GM18517 (cell line): Measurements from ENCODE around the gene COL4A2.
"Not testable (repeated sequence)": the region's sequence is repeated elsewhere in the genome, so short reads cannot be mapped to it uniquely, and the experiment has no call there.

ENCODE experiments used
- ATAC-seq: cut with Tn5 transposase; IDR thresholded peaks from one replicate; pipeline ENCODE4 v1.9.1; 2021; ENCODE audit warnings: mild to moderate bottlenecking, moderate library complexity; ENCODE audit not compliant: unreplicated experiment

The COL4A2 gene

DNA sequence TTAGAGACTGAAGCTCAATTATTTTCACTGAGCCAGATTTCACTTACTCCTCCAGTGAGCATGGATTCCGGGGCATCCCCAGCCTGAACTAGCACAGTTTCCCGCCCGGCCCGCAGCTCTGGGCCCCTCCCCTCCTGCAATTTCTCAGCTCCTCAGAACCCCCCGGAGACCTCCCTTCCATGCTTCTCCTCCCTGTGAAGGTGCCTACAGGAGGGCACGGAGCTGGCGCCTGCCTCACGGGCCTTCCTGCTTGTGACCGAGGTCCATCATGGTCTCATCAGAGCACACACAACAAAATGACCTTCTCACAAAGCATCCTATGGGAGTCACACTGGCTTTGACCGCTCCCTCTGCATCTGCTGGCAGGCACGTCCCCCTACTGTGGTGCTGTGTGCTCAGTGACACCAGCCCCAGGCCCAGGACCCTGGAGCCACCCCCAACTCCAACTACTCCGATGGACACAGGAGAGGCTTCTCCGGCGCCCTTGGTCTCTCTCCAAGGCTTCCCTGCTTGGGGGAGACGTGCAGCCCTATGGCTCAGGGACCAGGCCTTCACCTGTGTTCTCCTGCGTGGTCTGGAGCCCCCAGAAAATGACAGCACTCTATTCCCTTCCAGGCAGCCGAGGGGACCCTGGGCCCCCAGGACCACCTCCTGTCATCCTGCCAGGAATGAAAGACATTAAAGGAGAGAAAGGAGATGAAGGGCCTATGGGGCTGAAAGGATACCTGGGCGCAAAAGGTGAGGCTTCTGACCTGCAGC is 177.4 kb downstream of the COL4A2 start:
- ATAC-seq = no peak

DNA sequence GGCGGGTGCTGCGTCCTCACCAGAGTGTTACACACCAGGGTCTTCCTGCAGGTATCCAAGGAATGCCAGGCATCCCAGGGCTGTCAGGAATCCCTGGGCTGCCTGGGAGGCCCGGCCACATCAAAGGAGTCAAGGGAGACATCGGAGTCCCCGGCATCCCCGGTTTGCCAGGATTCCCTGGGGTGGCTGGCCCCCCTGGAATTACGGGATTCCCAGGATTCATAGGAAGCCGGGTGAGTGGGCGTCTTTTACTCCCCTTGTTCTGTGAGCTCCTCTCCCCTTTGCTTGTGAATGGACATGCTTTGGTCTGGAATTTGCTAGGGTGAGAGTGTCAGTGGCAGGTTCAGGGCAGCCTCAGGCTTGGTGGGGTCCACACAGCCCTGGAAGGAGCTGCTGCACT is 178.5 kb downstream of the COL4A2 start:
- ATAC-seq = no peak

DNA sequence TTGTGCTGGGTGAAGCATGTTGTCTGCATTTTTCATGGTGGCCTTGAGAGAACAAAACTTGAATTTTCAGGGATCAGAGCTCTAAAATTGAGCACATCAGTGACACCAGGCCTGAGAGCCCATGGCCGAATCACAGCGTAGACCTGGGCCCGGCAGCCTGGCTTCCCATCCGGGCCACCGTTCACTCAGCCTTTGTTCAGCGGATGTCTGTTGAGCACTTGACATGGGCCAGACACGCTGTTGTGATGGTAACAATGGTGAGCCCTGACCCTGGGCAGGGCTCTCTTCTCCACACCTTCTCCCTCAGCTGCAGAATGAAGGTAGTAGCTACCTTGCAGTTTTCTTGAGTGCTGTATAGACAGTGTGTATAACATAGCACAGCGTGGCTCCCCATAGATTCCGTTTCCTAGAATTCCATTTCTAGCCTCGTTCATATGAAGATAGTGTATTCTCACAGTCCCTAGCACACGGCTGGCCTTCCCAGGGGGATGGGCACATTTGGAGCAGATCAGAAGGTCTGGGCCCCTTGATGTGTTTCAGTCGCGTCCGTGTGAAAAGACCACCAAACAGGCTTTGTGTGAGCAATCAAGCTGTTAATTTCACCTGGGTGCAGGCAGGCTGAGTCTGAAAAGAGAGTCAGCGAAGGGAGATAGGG is 179.1 kb downstream of the COL4A2 start:
- no peak for ATAC-seq

DNA sequence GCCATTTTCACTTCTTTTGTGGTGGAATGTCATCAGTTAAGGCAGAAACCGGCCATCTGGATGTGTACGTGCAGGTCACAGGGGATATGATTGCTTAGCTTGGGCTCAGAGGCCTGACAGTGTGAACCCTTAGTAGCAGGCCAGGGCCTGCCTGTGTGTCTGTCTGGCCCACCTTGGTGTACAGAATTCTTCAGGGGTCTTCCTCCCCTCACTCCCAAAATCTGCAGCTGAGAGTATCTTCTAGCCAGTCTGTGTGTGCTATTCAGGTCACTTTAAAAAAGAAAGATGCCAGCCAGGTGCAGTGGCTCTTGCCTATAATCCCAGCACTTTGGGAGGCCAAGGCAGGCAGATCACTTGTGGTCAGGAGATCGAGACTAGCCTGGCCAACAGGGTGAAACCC is 179.8 kb downstream of the COL4A2 start:
- not testable (repeated sequence) for ATAC-seq

DNA sequence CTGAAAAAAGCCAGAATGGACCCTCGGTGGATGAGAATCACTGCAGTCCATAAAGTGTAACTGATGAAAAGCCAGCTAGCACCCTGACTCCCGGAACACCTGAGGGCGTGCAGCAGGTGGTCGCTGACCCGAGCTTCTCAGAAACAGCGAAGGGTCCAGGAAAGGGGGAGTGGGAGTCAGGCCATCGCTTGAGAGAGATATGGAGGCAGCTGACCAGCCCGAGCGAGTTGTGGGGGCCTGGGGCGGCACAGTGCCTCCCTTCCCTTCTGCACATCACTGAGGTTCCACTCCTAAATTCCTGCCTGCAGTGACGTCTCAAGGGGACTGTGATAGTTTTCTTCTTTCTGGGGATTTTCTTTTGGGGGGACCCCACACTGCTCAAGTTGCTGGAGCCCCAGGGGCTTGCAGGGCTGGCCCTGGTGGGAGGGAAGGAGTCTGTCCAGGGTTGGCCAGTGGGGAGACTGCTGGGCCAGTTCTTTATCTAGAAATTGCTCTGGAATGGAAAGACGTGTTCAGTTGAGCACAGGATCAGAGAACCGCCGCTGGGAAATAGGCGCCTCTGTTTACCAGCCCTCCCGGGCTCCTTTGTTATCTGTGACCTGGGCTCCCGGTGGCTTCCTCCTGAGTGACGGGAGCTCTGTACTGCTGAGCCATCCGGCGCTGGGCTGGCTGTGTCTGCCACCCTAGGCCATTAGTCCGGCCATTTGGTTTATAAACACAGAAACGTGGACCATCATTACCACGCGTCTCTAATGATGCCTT is 183.1 kb downstream of the COL4A2 start:
- ATAC-seq = no peak

DNA sequence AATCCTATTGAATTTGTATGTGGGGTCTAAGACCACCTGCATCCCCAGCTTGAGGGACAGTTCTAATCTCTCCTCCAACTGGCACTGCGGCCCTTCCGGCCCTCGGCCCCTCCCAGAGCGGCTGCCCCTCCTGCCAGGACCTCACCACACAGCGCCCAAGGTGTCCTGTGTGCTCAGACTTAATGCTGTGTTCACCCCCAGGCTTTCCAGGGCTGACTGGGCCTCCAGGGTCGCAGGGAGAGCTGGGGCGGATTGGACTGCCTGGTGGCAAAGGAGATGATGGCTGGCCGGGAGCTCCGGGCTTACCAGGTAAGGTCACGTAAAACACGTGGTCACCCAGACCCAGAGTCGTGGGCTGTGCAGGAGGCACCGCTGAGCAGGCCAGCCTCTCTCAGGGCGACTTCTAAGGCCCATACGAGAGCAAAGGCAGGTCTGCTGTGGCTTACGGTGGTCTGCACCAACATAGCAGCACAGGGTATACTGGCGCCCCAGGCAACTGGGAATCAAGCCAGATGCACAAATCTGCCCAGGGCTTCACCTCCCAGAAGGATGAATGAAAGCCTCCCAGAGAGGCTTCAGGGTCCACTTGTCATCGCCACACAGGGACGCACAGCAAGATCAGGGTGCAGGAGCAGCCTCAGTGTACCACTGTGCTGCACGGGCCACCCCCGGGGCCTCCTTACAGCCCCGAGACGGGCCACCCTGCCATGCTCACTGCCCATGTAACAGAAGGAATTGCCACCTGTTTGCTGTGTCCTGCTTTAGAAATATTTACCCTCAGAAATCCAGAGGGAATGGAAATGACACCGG is 185.0 kb downstream of the COL4A2 start:
- ATAC-seq = no peak

DNA sequence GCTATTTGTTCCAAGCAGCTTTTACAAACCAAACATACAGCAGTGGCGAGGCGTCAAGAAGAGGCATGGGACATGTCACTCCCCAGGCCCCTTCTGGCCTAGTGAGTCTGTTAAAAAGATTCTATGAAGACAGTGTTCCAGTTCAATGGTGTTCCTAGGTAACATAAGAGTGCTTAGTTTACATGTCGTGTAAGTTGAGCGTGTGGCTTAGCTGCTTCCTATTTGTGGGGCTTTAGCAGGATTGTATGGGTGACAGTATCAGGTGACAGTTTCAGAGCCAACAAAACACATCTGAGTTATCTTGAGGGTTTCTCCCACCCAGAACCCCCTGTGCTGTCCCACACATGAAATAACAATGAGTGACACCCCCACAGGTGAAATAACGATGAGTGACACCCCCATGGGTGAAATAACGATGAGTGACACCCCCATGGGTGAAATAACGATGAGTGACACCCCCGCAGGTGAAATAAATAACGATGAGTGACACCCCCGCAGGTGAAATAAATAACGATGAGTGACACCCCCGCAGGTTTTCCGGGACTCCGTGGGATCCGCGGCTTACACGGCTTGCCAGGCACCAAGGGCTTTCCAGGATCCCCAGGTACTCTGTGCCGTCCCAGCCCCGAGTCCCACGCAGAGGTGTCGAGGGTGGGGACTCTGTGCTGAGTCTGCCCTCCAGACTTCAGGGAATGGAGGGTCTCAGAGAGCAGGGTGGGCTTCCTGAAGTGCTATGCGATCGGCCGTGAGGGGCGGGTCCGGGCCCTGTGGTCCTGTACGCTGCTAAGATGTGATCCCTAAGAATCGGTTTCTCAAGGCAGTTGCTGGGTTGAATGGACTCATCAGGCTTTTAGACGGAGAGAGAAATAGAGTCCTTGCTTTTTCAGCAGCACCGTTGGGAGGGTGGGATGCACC is 185.9 kb downstream of the COL4A2 start:
- ATAC-seq = no peak

DNA sequence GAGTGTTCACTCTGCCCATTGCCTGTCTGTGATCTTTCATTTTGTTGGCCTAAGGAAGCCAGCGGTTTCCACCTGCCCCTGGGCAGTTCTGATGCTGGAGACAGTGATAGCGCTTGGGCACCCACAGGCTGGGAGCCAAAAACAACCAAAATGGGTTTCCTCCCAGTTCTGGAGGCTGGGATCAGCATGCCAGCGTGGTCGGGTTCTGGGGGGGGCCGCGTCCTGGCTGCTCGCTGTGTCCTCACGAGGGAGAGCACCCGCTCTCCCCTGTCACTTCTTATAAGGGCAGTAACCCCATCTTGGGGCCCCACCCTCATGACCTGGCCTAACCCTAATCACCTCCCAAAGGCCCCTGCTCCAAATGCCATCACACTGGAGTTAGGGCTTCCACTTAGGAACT is 186.5 kb downstream of the COL4A2 start:
- no peak for ATAC-seq

DNA sequence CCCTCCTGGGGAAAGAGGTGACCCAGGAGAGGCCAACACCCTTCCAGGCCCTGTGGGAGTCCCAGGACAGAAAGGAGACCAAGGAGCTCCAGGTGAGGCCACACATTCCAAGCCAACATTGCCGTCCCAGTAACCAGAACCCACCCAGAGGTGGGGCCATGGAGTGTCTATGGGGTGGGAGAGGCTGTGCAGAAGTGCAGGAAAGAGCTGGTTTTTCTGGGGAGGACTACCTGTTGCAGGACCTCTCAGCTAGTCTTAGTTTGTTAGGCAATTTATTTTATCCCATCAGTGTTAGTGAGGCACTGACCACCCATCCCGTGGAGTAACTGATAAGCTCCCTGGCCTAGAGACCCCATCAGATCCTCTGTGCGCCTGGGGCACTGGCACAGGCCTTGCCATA is 188.3 kb downstream of the COL4A2 start:
- no peak for ATAC-seq

DNA sequence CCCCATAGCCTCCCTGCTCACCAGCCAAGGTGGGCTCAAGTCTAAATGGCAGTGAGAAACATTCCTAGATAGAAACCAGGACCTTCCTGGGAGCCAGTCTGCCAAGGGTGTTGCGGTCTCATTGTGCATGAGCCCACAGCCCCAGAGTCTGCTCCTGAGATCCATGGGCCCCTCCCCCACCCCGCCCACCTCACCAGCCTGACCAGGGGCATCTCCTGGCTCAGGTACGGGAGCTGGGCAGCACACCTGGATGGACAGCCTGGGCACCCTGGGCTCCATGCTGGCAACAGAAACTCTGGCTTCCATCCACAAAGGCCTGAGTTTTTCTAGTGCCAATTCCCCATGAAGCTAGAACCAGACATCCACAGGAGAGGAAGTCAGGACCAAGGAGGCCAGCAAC is 188.8 kb downstream of the COL4A2 start:
- ATAC-seq = no peak

DNA sequence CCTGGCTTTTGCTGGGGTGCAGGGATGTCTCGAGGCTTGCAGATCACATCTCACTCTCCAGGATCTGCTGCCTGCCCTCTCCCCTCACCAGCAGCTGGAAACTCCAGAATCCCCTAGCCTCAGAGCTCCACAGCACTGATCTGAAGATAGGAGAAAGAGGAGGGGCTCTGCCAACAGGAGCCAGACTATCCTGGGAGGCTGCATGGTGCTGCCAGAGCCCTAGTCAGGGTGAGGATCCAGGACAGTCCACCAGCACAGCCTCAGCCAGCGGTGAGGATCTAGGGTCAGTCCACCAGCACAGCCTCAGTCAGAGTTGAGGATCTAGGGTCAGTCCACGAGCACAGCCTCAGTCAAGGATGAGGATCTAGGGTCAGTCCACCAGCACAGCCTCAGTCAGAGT is 189.2 kb downstream of the COL4A2 start:
- ATAC-seq = no peak

DNA sequence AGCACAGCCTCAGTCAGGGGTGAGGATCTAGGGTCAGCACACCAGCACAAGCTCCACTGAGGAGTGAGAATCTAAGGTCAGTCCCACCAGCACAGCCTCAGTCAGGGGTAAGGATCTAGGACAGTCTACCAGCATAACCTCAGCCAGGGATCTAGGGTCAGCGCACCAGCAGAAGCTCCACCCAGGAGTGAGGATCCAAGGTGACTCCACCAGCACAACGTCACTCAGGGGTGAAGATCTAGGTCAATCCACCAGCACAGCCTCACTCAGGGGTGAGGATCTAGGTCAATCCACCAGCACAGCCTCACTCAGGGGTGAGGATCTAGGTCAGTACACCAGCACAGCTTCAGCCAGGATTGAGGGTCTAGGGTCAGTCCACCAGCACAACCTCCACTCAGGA is 189.9 kb downstream of the COL4A2 start:
- no peak for ATAC-seq

DNA sequence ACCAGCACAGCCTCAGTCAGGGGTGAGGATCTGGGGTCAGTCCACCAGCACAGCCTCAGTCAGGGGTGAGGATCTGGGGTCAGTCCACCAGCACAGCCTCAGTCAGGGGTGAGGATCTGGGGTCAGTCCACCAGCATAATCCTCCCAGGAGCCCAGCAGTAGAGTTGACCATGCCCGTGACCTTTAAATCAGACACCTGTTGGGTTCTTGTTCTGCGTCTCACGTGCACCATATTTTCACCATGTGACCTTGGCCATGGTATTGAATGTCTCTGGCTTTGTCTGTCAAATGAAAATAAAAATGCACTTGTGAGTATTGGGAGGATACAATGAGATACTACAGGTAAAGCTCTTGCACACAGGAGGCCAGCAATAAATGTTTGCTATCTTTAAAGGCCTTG is 190.8 kb downstream of the COL4A2 start:
- not testable (repeated sequence) for ATAC-seq

DNA sequence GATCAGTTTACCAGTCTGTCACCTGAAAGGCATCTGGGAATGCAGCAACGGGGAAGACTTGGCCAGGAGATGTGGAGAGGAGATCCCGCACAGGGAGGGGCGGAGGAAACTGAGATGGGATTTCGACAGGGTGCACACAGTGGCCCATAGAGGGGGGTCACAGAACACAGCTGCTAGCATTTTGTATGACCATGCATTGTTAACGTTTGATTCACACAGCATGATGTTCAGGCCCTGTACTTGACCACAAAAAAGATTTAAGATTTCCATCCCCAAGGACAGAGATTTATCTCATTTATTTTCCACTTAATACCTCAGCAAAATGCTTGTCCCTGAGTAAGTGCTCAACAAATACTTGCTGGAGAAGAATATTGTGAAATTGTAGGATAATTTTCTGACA is 191.2 kb downstream of the COL4A2 start:
- no peak for ATAC-seq

DNA sequence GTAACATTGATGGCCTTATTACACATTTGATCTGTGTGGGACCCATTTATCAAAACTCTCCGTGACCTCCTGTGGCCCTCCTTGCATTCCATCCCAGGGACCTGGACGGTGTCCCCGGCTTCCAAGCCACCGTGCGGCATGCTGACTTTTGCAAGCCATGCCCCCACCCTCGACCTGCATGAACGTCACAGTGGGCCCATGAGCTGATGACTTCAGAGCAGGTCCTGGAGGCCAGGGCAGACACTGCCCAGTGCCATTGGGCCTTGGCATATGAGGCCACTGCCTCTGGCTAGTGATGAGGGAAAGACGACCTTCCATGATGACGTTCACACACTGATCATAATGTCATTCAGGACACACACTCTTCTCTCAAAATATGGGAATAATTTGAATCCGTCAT is 191.7 kb downstream of the COL4A2 start:
- ATAC-seq = no peak

DNA sequence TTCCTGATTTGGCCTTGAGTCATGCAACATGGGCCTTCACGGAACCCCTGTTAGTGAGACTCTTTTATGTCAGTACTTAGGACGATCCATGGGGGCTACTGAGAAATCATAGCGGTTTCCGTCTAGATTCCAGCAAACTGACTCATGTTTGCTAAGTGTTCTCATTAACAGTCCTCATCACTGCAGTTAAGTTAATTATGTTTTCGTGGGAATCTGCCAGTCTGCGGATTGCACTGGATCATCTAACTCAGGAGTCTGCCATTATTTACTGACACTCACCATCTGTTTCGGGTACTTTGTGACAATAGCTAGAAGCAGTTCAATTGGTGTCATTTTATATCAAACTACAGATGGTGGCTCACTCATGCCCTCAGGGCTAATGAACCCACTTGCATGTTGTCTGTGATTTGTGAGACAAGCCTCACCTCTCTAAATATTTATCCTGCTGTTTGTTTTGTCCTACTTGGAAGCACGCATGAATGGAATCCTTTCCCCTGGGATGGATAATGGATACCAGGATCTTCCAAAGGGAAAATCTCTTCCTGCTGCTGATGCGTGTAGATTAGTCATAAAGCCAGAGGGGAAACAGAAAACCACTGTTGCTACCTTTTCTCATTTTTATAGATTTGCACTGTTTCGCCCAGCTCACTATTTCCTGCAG is 192.7 kb downstream of the COL4A2 start:
- no peak for ATAC-seq

DNA sequence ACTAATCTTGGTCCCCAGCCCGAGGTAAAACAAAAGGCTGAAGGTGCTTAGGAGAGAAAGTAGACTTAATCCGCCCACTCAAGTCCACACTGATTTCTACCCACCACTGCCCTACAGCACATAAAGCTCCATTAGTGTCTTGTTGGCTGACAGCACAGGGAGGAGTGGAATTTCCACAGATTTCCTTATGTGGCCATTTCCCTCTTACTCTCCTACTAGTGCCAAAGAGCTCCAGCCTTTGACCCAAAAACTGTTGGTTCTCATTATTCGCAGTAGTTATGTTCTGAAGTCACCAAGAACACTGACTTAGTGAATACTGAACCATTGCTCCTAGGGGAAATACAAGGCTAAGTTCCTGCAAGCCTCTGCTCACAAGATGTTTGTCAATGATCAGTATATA is 193.3 kb downstream of the COL4A2 start:
- no peak for ATAC-seq

DNA sequence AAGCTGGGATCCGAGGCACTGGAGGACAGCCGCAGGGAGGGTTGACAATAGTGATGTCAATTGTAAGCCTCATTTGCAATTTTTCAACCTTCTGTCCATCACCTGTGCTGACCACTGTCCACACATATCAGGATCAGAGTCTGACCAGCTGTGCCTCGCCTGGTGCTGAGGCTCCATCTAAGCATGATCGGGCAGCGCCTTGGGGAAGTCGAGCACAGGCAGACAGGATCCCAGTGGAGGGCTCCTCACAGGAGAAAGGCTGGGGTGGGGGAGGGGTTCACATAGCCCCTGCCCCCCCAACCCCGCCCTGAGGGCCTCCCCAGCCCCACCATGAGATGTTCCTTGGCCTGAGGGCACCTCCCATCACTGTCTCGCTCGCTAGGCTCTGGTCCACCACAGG is 194.1 kb downstream of the COL4A2 start:
- ATAC-seq = no peak

DNA sequence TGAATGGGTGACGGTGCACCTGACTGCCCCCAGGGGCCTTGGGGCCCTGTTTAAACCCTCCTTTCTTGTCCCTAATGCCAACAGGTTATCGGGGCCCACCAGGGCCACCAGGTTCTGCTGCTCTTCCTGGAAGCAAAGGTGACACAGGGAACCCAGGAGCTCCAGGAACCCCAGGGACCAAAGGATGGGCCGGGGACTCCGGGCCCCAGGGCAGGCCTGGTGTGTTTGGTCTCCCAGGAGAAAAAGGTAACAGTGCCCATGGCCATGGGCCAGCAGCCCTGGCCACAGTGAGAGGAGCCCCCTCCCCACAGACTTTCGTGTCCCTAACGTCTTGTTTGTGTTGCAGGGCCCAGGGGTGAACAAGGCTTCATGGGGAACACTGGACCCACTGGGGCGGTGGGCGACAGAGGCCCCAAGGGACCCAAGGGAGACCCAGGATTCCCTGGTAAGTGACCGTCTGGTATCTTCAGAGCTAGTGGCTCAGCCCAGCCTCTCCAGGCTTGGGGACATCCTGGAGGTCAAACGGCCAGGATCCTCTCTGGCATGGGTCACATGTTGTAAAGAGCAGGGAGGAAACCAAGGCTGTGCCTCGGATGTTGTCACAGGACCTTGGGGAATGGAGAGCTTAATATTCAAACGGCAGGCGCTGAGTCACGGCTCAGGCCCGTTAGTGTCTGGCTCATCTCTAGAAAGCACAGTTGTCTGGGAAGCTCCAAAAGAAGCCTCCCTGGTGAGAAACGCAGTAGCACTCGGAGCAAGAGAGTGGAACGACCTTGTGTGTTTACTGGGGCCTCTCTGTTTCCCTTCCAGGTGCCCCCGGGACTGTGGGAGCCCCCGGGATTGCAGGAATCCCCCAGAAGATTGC is 196.2 kb downstream of the COL4A2 start:
- no peak for ATAC-seq
